Measurements from ENCODE around the gene WHRN.

The WHRN gene

DNA sequence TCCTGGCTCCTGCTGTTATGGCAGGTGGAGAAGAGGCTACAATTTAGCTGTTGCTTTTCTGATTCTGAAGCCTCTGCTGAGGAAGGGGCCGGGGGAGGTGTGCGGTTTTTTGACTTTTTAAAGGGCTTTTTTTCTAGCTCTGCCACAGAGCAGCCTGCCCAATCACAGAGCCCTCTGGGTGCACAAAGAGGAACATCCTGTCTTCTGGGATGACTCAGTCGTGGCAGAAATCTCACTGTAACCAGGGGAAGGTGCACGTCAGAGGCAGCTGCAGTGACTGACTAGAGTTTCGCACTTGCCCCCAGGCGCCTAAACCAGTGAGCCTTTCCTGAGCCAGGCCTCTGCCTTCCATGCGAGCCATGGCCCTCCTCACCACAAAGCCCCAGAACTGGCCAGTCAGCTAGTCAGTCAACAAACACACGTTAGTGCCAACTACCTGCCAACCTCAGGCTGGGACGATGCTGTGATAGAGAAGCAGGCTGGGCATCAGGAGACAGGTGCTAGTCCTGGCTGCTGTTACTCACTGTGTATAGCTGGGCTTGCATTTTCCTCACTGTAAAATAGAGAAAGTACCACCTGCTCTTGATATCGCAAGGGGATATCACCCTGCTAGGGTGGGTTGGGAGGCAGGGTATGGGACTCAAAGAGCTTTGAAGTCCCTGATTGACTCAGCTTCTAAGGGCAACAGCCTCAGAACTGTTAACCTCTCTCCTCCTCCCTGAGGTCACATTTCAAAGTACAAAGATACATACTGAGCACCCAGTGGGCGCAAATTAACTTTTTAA lies 119.7 kb downstream of the WHRN start:
- DNase-seq (ENCODE audit: low read depth in 2 of 3, low spot score in 2 of 3): peak in 2 of 3 experiments; percentile 63 to 77

DNA sequence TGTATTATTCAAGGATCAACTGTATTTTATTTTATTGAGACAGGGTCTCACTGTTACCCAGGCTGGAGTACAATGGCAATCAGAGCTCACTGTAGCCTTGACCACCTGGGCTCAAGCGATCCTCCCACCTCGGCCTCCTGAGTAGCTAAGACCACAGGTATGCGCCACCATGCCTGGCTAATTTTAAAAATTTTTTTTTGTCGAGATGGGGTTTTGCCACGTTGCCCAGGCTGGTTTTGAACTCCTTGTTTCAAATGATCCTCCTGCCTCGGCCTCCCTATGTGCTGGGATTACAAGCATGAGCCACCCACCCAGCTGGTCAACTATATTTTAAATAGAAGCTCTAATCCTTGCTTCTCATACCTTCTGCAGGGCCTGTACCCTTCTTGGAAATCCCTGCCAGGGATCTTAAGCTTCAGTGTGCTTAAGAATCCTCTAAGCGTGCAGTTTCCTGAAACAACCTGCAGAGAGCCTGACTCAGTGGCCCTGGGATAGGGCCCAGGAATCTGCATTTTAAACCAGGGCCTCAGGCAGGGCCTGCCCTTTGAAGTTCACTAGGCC lies 120.4 kb downstream of the WHRN start:
- no peak for DNase-seq (ENCODE audit: low read depth in 2 of 3, low spot score in 2 of 3)

DNA sequence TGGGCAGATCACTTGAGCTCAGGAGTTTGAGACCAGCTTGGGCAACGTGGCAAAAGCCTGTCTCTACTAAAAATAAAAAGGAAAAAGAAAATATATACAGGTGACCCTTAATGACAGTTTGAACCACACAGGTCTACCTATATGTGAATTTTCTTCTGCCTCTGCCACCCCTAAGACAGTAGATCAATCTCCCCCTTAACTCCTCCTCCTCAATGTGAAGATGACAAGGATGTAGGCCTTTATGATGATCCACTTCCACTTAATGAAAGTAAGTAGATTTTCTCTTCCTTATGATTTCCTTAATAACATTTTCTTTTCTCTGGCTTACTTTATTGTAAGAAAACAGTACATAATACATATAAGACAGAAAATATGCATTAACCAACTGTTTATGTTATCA lies 120.9 kb downstream of the WHRN start:
- no peak for DNase-seq (ENCODE audit: low read depth in 2 of 3, low spot score in 2 of 3)

DNA sequence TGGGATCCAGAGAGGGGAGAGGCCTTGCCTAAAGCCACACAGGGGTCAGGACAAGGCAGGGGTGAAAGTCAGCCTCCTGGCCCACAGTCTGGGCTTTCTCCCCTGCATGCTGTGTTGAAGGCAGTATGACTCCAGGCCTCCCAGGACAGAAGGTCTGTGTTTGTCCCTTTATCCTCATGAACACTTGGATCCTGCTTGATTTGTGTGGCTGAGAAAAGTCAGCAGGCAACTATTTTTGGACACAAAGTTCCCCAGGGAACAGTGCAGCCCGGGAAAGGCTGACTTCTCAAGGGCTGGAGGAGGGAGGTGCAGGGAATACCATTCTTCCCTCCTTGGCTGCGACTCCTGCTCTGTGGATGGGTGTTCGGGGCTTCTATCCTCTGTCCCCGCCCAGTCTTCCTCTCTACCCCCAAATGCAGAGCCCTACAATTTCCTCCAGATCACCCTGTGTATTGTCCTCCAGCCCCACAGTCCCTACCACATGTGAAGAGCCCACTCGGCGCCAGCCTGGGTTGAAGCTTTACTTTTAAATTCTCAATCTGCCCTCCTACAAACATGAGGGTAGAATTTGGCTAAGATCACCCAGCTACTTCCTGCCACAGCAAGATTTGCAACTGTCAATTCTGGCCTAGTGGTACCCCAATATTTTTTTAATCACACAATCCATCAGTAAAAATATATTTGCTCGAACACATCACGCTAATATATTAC lies 121.6 kb downstream of the WHRN start:
- DNase-seq (ENCODE audit: low read depth in 2 of 3, low spot score in 2 of 3): no peak

DNA sequence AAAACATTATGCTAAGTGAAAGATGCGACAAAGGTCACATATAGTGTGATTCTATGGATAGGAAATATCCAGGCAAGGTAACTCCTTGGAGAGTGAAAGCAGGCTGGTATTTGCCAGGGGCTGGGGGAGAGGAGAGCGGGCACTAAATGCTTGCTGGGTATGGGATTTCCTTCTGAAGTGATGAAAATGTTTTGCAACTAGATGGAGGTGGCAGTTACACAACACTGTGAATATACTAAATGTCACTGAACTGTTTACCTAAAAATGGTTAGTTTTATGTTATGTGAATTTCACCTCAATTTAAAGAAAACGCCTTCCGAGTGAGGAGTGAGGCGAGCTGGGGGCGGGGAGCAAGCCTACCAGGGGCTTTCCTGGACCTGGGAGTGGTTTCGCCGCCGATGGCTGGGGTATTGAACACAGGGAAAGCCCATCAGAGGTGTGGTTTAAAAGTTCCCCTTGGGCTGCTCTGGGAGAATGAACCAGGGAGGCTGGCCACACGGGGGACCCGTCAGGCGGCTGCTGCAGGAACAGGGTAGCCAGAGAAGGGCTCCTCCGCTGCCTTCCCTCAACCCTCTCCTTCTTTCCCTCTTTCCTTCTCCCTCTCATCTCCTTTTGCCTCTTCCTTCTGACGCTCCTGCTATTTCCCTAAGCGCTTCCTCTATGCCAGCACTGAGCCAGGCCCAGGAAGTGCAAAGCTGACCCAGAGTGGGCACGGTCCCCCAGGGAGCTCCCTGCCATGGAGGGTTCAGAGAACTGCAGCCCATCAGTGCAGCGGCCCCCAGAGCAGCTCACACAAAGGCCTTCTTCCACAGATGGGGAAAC lies 122.4 kb downstream of the WHRN start:
- DNase-seq (ENCODE audit: low read depth in 2 of 3, low spot score in 2 of 3): peak in 1 of 3 experiments; percentile 65

DNA sequence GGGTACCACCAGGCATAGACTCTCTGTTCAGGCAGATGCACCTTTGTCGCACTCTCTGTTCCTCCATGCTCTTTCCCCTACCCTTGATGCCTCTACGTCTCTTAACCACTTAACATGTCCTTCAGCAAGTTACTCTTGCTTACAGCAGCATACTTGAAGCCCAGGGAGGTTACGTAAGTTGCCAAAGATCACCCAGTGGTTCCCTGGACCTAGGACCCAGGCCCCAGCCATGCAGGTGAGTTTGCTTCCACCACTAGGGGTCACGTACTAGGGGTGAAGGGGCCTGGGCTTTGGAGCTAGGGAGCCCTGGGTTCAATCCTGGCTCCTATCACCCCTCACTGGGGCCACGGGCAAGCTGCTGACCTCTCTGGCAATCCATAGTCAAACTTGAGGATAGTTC lies 126.4 kb downstream of the WHRN start:
- no peak for DNase-seq (ENCODE audit: low read depth in 2 of 3, low spot score in 2 of 3)

- DNase-seq (ENCODE audit: low read depth in 2 of 3, low spot score in 2 of 3): no peak
Observed at GRCh38 chr9:114378016-114378415, 127.3 kb downstream of the WHRN start.

GRCh38 chr9:114376586-114377445 lies 128.5 kb downstream of the WHRN start:
- no peak for DNase-seq (ENCODE audit: low read depth in 2 of 3, low spot score in 2 of 3)

GRCh38 chr9:114375386-114376175 lies 129.7 kb downstream of the WHRN start:
- no peak for DNase-seq (ENCODE audit: low read depth in 2 of 3, low spot score in 2 of 3)

- DNase-seq (ENCODE audit: low read depth in 2 of 3, low spot score in 2 of 3): no peak
Observed at GRCh38 chr9:114374936-114375335, 130.3 kb downstream of the WHRN start.

DNA sequence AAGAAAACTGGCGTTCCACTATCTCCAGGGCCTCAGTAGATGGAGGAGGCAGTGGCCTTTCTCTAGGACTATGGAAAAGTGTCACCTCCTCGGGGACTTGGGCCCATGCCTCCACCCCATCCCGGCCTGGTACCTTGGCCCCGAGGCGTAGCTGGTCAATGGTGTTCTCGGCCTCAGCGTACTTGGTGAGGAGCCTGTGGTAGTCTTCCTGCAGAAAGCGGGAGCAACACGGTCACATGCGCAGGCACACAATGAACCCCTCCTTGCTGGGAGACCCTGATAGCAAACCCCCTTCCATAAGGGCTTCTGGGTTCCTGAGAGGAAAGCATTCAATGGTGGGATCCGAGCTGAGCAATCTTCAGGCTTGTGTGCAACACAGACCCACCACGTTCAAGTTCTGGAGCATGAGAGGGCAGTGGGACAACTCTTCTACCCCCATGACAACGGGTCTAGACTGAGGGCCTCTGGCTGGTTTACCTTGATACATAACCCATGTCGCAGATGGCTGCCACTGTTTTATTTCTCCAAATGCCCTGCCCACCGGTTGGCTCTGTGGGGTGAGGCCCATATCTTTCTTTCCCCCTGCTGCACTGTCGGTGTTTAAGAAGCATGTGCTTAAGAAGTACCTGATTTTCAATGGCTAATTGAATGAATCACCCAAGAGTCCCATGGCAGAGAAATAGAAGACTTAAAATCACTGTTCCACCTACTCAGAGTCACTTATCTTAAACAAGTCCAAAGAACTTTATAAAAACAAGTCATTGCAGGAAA lies 131.1 kb downstream of the WHRN start:
- DNase-seq (ENCODE audit: low read depth in 2 of 3, low spot score in 2 of 3): no peak

DNA sequence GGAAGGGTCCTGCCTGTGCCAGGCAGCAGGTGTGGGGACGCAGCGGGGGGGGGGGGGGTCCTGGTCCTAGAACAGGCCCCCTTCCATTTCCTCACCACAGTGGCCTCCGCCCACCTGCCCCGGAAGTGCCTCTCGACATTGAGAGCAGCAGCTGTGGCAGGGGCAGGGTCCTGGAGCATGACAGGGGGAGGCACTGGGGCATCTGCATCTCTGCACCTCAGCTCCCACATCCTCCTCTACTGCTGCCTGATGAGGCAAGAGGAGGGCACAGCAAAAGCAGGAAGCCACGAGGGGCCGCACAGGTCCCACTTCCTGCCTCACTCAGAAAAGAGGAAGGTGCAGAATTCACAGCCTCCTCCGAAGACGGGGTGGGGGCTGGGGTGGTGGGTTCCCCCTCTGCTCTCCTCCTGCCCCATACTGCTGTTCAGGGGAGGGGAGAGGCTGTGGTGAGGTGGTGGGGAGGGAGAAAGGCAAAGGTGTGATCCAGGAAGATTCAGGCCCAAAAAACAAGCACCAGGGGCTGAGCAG lies 132.3 kb downstream of the WHRN start:
- DNase-seq (ENCODE audit: low read depth in 2 of 3, low spot score in 2 of 3): peak in 1 of 3 experiments; percentile 69

- DNase-seq (ENCODE audit: low read depth in 2 of 3, low spot score in 2 of 3): no peak
Observed at GRCh38 chr9:114371973-114372917, 133.0 kb downstream of the WHRN start.

DNA sequence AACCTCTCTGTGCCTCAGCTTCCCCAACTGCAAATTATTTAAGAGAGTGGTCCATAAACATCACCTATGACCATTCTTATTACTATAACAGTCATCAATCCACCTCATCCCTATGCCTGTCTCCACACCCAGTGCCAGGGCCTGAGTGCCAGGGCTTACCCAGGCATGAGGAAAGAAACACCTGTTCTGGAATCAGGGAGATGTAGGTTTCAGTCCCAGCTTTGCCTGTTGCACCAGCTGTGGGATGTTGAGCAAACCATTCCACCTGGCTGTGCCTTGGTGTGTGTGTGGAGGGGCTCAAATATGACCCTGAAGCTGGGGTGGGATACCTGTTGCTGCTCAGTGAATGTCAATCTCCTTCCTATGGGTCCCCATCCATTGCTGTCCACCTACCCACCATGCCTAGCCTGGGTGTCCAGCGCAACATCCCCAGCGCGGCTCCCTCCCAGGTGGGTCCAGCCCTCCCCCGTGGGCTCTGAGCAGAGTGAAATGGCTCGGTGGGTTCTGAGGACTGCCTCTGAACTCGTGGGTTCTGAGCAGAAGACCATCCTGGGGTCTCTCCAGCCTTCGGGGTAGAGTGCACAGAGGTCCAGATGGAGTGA lies 133.8 kb downstream of the WHRN start:
- DNase-seq (ENCODE audit: low read depth in 2 of 3, low spot score in 2 of 3): no peak

DNA sequence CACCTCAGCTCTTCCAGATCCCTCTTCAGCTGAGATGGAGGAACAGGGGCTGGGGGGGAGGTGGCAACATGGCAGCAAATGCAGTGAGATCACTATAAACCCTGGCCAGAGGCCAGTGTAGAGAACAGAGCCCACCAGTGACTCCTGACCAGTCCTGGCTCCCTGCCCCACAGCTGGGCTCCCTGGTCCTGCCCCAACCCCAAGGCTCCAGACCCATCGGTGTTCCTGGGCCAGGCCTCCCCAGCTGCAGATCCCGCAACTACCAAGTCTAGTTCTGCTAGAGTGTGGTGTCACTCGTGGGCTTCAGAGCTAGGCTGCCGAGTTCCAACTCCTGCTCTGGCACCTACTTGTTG lies 134.3 kb downstream of the WHRN start:
- DNase-seq (ENCODE audit: low read depth in 2 of 3, low spot score in 2 of 3): no peak

GRCh38 chr9:114370251-114370967 lies 134.9 kb downstream of the WHRN start:
- DNase-seq (ENCODE audit: low read depth in 2 of 3, low spot score in 2 of 3): no peak

Data from activated CD8-positive, alpha-beta memory T cell treated with anti-CD3 and anti-CD28 coated beads for 48 hours (primary cell).